Kidney (tissue), 14 donors: ENCODE measurements around the gene SNTA1. TPM values are rescaled to one million over a fixed set of nuclear protein-coding genes. Genes with fewer than 3 reads are reported as not detected.
"Not testable (repeated sequence)": the region's sequence is repeated elsewhere in the genome, so short reads cannot be mapped to it uniquely, and the experiment has no call there.

Experiments
- DNase-seq, 5 donors: peaks; one replicate each; pipeline ENCODE4 v3.0.0-alpha.2; 2013 to 2020
- FAIRE-seq: peaks from 2 replicates; lab custom pipeline; 2012; peaks lifted over from hg19 to GRCh38; lab: Jason Lieb, UNC
- H3K27ac ChIP-seq, 2 donors: one replicate each; pipeline ENCODE4 v1.7.0; 2013; ENCODE audit warnings: low read depth in 2 of 2, low read length in 2 of 2, inconsistent platforms in 1 of 2
- H3K27me3 ChIP-seq: one replicate; pipeline ENCODE4 v1.7.1; 2013; ENCODE audit warnings: low read length, inconsistent platforms; ENCODE audit not compliant: control insufficient read depth, insufficient read depth
- H3K36me3 ChIP-seq, 3 donors: one replicate each; pipeline versions ENCODE4 v1.7.0 to v1.7.1; 2013; ENCODE audit warnings: low read length in 3 of 3, control low read depth in 1 of 3, inconsistent platforms in 1 of 3; ENCODE audit not compliant: insufficient read depth in 3 of 3, control insufficient read depth in 2 of 3
- H3K4me1 ChIP-seq, 3 donors: one replicate each; pipeline versions ENCODE4 v1.7.0 to v1.7.1; 2013; ENCODE audit warnings: low read length in 3 of 3, inconsistent platforms in 1 of 3, low read depth in 1 of 3; ENCODE audit not compliant: control insufficient read depth in 2 of 3, insufficient read depth in 2 of 3
- H3K4me3 ChIP-seq, 3 donors: one replicate each; pipeline versions ENCODE4 v1.7.0 to v1.8.1; 2013; ENCODE audit warnings: low read length in 3 of 3, control low read depth in 1 of 3, inconsistent platforms in 1 of 3
- H3K9ac ChIP-seq, 3 donors: one replicate each; pipeline versions ENCODE4 v1.7.0 to v1.7.1; 2013; ENCODE audit warnings: low read length in 3 of 3, control low read depth in 1 of 3, inconsistent platforms in 1 of 3
- H3K9me3 ChIP-seq, 3 donors: one replicate each; pipeline versions ENCODE4 v1.7.0 to v1.7.1; 2013; ENCODE audit warnings: low read length in 3 of 3, control low read depth in 1 of 3, inconsistent platforms in 1 of 3; ENCODE audit not compliant: control insufficient read depth in 2 of 3, insufficient read depth in 1 of 3
- CTCF ChIP-seq: IDR thresholded peaks from 3 replicates; pipeline ENCODE4 v1.5.1; 2012; ENCODE audit warnings: mild to moderate bottlenecking, moderate library complexity, borderline replicate concordance; ENCODE audit not compliant: insufficient read depth; ENCODE audit errors: extremely low read depth
- intact Hi-C: fragments of 100-400 bp; cut with DNase I; formaldehyde crosslinking; loops from one replicate; pipeline ENCODE4 v1.11.1; 2022
- polyA plus RNA-seq: library from polyadenylated mRNA; stranded (reverse); fragments of 350-450 nt; fragmentation: Illumina TruSeq; extraction: RNeasy Lipid Tissue Mini Kit (QIAGEN cat#74804); gene quantifications from one replicate; pipeline ENCODE4 v1.2.3, GENCODE V29; 2014; ENCODE audit warnings: low read depth, low replicate concordance; ENCODE audit not compliant: insufficient read depth
- total RNA-seq: library from RNA; stranded (reverse); fragmentation: NEBNext Ultra II Directional; extraction: Animal tissue kit (Norgen Biotek cat#: 25700); gene quantifications from one replicate; pipeline ENCODE4 v1.2.1, GENCODE V29; 2021
- donor health status: control.
- donor health status: control.
- donor health status: control.
- donor health status: control.
- donor health status: control.
- donor health status: DM: yes; HTN: yes; CAD: no.
- donor health status: Normal renal cell carcinoma (clear cell type).

Gene SNTA1
- total and polyA plus RNA-seq, 2 donors from 2014 or later = 12.2 to 53.6 TPM

DNA sequence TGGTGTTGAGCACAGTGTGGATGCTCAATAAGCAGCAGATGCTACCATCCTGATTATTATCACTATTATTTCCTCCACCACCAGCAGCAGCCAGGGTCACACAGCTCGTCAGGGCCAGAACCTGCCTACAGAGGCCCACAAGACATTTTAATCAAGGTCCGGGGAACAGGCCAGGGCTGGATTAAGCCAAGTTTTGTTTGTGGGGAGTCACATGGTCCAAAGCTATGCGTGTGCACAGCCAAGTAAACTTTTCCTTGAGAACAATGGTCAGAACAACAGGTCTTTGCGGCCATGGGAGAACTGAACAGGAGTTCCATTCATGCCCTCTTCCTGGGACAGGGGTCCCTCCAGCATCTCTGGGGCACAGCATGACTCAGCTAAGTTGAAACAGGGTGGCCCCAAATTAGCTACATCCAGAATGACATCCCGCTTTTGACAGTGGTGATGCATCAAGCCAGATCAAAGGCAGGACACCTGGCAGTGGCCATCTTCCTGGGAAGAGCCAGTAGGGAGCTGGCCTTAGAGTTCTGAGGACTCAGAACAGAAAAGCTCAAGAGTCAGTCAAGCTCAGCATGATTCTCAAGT is 11.7 kb downstream of the SNTA1 start:
- H3K9ac ChIP-seq = no peak overlapping the region
- H3K27ac ChIP-seq = peak overlapping the region in 1 of 2 donors; percentile 39
- H3K36me3 ChIP-seq = no peaks in the 10 kb centered on the region
- no peaks in the 10 kb centered on the region for H3K27me3 ChIP-seq
- intact Hi-C loops = no loop called here
- H3K4me3 ChIP-seq = no peak overlapping the region
- DNase-seq (no peak), FAIRE-seq (no peak)
- no peak for TF ChIP-seq CTCF
- H3K4me1 ChIP-seq = peaks cover 0 to 9% (median 3%) of the 10 kb centered on the region in 3 donors
- H3K9me3 ChIP-seq = no peaks in the 10 kb centered on the region

DNA sequence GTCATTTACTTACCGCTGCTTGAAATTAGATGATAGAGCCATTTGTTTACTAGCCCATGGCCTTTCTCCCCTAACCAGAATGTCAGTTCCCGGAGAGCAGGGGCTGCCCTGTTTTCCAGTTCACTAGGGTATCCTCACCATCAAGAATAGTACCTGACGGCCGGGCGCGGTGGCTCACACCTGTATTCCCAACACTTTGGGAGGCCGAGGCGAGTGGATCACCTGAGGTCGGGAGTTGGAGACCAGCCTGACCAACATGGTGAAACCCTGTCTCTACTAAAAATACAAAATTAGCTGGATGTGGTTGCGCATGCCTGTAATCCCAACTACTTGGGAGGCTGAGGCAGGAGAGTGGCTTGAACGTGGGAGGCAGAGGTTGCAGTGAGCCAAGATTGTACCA is 19.7 kb downstream of the SNTA1 start:
- H3K4me3 ChIP-seq, FAIRE-seq, H3K4me1 ChIP-seq, intact Hi-C loops, H3K27me3 ChIP-seq, H3K27ac ChIP-seq, H3K9ac ChIP-seq, H3K36me3 ChIP-seq, H3K9me3 ChIP-seq: not testable (repeated sequence)
- DNase-seq = peak in 1 of 5 donors; percentile 33

DNA sequence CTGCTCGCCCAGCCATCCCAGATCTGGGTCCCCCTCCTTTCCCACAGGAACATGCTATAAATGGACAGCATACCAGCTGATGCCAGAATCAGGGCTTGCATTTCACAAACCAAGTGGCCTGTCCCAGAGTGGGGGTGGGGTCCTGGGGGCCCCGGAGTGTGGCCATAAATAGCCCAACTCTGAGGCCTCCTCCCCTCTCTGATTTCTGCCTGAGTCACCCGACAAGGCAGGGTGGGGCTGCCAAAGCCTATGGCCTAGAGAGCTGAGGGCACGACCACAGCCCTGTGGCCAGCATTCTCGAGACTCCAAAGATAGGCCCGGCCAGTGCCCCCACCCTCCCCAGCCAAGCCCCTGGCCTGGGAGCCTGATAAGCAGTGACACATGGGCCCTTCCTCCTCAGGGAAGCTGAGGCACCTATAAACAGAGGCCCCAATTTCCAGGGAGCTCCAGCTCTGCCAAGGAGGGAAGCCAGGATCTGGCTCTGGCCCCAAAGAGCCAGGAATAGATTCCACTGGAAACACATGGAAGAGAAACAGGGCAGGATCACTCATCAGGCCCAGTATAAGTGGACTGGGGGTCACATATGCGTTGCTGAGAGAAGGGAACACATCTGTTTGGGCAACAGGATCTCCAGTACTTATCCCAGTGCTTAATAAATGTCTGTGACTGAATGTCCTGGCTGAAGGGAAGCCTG is 20.3 kb downstream of the SNTA1 start:
- FAIRE-seq (no peak), DNase-seq (peak in 1 of 5 donors; percentile 82)
- intact Hi-C loops = no loop called here
- Histone ChIP-seq H3K4me3 (no peak overlapping the region), H3K9me3 (no peaks in the 10 kb centered on the region), H3K27me3 (no peaks in the 10 kb centered on the region), H3K4me1 (no peaks in the 10 kb centered on the region), H3K9ac (no peak overlapping the region), H3K36me3 (no peaks in the 10 kb centered on the region), H3K27ac (no peak overlapping the region)
- TF ChIP-seq CTCF = no peak

- Histone ChIP-seq H3K4me1 (no peaks in the 10 kb centered on the region), H3K9me3 (no peaks in the 10 kb centered on the region), H3K27me3 (no peaks in the 10 kb centered on the region), H3K4me3 (no peak overlapping the region), H3K27ac (no peak overlapping the region), H3K9ac (no peak overlapping the region), H3K36me3 (peaks cover 0 to 9% (median 2%) of the 10 kb centered on the region in 3 donors)
- no peak for TF ChIP-seq CTCF
- intact Hi-C loops = no loop called here
- FAIRE-seq = no peak
- peak in 1 of 5 donors; percentile 31 for DNase-seq
These were observed 24.2 kb downstream of the SNTA1 start for GRCh38 chr20:33419140-33419974.
